Osteoblast (primary cell): ENCODE data around the gene ZNF207. TPM values are rescaled to one million over a fixed set of nuclear protein-coding genes. Genes with fewer than 3 reads are reported as not detected.
"Not testable (repeated sequence)": the region's sequence is repeated elsewhere in the genome, so short reads cannot be mapped to it uniquely, and the experiment has no call there.

Source experiments
- DNase-seq: peaks from one replicate; pipeline ENCODE4 v3.0.0; 2011; ENCODE audit warnings: low spot score, mixed read lengths; ENCODE audit not compliant: insufficient read length; ENCODE audit errors: missing footprints
- H2AFZ ChIP-seq: 2 replicates; pipeline ENCODE4 v1.6.0; 2011; ENCODE audit warnings: mild to moderate bottlenecking, low read length
- H3K27ac ChIP-seq: 2 replicates; pipeline ENCODE4 v1.5.1; 2011; ENCODE audit warnings: mild to moderate bottlenecking, low read depth, low read length, moderate library complexity
- H3K27me3 ChIP-seq: 2 replicates; pipeline ENCODE4 v1.6.0; 2012; ENCODE audit warnings: mild to moderate bottlenecking, control low read depth, inconsistent platforms, low read length, moderate library complexity; ENCODE audit not compliant: insufficient read depth
- H3K36me3 ChIP-seq: 2 replicates; pipeline ENCODE4 v1.5.1; 2011; ENCODE audit warnings: mild to moderate bottlenecking, low read length, control low read depth, moderate library complexity; ENCODE audit not compliant: insufficient read depth
- H3K4me1 ChIP-seq: 2 replicates; pipeline ENCODE4 v1.5.1; 2011; ENCODE audit warnings: mild to moderate bottlenecking, low read length, control low read depth, moderate library complexity; ENCODE audit not compliant: insufficient read depth
- H3K4me2 ChIP-seq: 2 replicates; pipeline ENCODE4 v1.6.0; 2011; ENCODE audit warnings: mild to moderate bottlenecking, low read length; ENCODE audit not compliant: insufficient read depth
- H3K4me3 ChIP-seq: fragments of 200-600 bp; sonication (generic); 3 replicates; pipeline ENCODE4 v1.5.1; 2012; ENCODE audit warnings: mild to moderate bottlenecking, low read length, inconsistent platforms; ENCODE audit not compliant: insufficient read depth
- H3K79me2 ChIP-seq: 2 replicates; pipeline ENCODE4 v1.6.0; 2012; ENCODE audit warnings: mild to moderate bottlenecking, low read length, control low read depth, inconsistent platforms; ENCODE audit not compliant: insufficient read depth
- H3K9me3 ChIP-seq: 2 replicates; pipeline ENCODE4 v1.5.1; 2011; ENCODE audit warnings: low read depth, low read length, control low read depth
- H4K20me1 ChIP-seq: 2 replicates; pipeline ENCODE4 v1.6.0; 2012; ENCODE audit warnings: mild to moderate bottlenecking, low read length, control low read depth; ENCODE audit not compliant: insufficient read depth
- CTCF ChIP-seq: IDR thresholded peaks from 2 replicates; pipeline ENCODE4 v1.5.1; 2011; ENCODE audit warnings: mild to moderate bottlenecking, low read depth, low read length, moderate library complexity; ENCODE audit errors: extremely low read depth
- total RNA-seq: library from RNA; depleted of rRNA; stranded (reverse); fragments of >200 nt; gene quantifications from 2 replicates; pipeline ENCODE4 v1.2.3, GENCODE V29; 2012

Gene ZNF207
- total RNA-seq, 1 donor = 131 TPM

- Histone ChIP-seq H3K9me3 (no peaks in the 10 kb centered on the region), H3K4me3 (peak overlapping the region; percentile 100), H3K27ac (peak overlapping the region; percentile 100), H3K4me1 (peaks cover 11% of the 10 kb centered on the region), H3K36me3 (peaks cover 22% of the 10 kb centered on the region), H4K20me1 (peaks cover 29% of the 10 kb centered on the region), H3K79me2 (peaks cover 55% of the 10 kb centered on the region), H3K4me2 (peak overlapping the region; percentile 96), H2AFZ (peak overlapping the region; percentile 97), H3K27me3 (no peaks in the 10 kb centered on the region)
- no peak for TF ChIP-seq CTCF
- DNase-seq = no peak
Observed at GRCh38 chr17:32349503-32349853, 479 bp upstream of the ZNF207 start.

GRCh38 chr17:32350666-32351418, 885 bp downstream of the ZNF207 start:
- Histone ChIP-seq H3K36me3 (peaks cover 35% of the 10 kb centered on the region), H4K20me1 (peaks cover 42% of the 10 kb centered on the region), H3K79me2 (peaks cover 68% of the 10 kb centered on the region)

GRCh38 chr17:32352734-32353133, 2.8 kb downstream of the ZNF207 start:
- Histone ChIP-seq H3K4me3 (peak overlapping the region; percentile 100), H3K4me2 (peak overlapping the region; percentile 96), H3K4me1 (peaks cover 25% of the 10 kb centered on the region), H4K20me1 (peaks cover 58% of the 10 kb centered on the region), H3K79me2 (peaks cover 85% of the 10 kb centered on the region), H3K36me3 (peaks cover 47% of the 10 kb centered on the region)
- not testable (repeated sequence) for H3K9me3 ChIP-seq, DNase-seq, H3K27me3 ChIP-seq, H3K27ac ChIP-seq, H2AFZ ChIP-seq

More at GRCh38 chr17:32350666-32351418, 885 bp downstream of the ZNF207 start:
- Histone ChIP-seq H3K27ac (peak overlapping the region; percentile 100), H3K4me3 (peak overlapping the region; percentile 100), H3K4me1 (peaks cover 23% of the 10 kb centered on the region), H3K4me2 (peak overlapping the region; percentile 96), H3K9me3 (no peaks in the 10 kb centered on the region), H3K27me3 (no peaks in the 10 kb centered on the region), H2AFZ (peak overlapping the region; percentile 97)
- no peak for TF ChIP-seq CTCF
- DNase-seq = no peak

GRCh38 chr17:32355649-32356377, 5.9 kb downstream of the ZNF207 start:
- no peaks in the 10 kb centered on the region for H3K27me3 ChIP-seq
- H3K4me2 ChIP-seq = peak overlapping the region; percentile 41
- peaks cover 75% of the 10 kb centered on the region for H3K36me3 ChIP-seq
- peaks cover 76% of the 10 kb centered on the region for H4K20me1 ChIP-seq
- TF ChIP-seq CTCF = no peak
- H3K79me2 ChIP-seq = peaks cover 97% of the 10 kb centered on the region
- H3K4me1 ChIP-seq = peaks cover 25% of the 10 kb centered on the region
- H3K4me3 ChIP-seq = no peak overlapping the region
- H2AFZ ChIP-seq = no peak overlapping the region
- peak; percentile 81 for DNase-seq
- peak overlapping the region; percentile 10 for H3K27ac ChIP-seq
- no peaks in the 10 kb centered on the region for H3K9me3 ChIP-seq
